ENCODE data around the gene AFP. TPM values are rescaled to one million over a fixed set of nuclear protein-coding genes. Genes with fewer than 3 reads are reported as not detected.

Gene AFP
- total and polyA plus RNA-seq, 2 of the 13 experiments (the other 11 are each of a cell fraction or from before 2014, with no cell fraction given), result 9,434 to 13,105 TPM

DNA sequence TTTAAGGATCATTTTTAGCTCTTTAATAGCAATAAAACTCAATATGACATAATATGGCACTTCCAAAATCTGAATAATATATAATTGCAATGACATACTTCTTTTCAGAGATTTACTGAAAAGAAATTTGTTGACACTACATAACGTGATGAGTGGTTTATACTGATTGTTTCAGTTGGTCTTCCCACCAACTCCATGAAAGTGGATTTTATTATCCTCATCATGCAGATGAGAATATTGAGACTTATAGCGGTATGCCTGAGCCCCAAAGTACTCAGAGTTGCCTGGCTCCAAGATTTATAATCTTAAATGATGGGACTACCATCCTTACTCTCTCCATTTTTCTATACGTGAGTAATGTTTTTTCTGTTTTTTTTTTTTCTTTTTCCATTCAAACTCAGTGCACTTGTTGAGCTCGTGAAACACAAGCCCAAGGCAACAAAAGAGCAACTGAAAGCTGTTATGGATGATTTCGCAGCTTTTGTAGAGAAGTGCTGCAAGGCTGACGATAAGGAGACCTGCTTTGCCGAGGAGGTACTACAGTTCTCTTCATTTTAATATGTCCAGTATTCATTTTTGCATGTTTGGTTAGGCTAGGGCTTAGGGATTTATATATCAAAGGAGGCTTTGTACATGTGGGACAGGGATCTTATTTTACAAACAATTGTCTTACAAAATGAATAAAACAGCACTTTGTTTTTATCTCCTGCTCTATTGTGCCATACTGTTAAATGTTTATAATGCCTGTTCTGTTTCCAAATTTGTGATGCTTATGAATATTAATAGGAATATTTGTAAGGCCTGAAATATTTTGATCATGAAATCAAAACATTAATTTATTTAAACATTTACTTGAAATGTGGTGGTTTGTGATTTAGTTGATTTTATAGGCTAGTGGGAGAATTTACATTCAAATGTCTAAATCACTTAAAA, 16.6 kb upstream of the AFP start (continued):
- TF ChIP-seq, protein P1, sequence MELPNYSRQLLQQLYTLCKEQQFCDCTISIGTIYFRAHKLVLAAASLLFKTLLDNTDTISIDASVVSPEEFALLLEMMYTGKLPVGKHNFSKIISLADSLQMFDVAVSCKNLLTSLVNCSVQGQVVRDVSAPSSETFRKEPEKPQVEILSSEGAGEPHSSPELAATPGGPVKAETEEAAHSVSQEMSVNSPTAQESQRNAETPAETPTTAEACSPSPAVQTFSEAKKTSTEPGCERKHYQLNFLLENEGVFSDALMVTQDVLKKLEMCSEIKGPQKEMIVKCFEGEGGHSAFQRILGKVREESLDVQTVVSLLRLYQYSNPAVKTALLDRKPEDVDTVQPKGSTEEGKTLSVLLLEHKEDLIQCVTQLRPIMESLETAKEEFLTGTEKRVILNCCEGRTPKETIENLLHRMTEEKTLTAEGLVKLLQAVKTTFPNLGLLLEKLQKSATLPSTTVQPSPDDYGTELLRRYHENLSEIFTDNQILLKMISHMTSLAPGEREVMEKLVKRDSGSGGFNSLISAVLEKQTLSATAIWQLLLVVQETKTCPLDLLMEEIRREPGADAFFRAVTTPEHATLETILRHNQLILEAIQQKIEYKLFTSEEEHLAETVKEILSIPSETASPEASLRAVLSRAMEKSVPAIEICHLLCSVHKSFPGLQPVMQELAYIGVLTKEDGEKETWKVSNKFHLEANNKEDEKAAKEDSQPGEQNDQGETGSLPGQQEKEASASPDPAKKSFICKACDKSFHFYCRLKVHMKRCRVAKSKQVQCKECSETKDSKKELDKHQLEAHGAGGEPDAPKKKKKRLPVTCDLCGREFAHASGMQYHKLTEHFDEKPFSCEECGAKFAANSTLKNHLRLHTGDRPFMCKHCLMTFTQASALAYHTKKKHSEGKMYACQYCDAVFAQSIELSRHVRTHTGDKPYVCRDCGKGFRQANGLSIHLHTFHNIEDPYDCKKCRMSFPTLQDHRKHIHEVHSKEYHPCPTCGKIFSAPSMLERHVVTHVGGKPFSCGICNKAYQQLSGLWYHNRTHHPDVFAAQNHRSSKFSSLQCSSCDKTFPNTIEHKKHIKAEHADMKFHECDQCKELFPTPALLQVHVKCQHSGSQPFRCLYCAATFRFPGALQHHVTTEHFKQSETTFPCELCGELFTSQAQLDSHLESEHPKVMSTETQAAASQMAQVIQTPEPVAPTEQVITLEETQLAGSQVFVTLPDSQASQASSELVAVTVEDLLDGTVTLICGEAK (IDR thresholded peaks at IDR 0.05), result no peak
- TF ChIP-seq, protein P1 (CRISPR knock-in tag; IDR thresholded peaks at IDR 0.05), result no peak
- TF ChIP-seq ZBTB42 (CRISPR knock-in tag; IDR thresholded peaks at IDR 0.05), result no peak
- no peak for TF ChIP-seq TGIF2 (CRISPR knock-in tag; IDR thresholded peaks at IDR 0.05)
- no peak for TF ChIP-seq SRF (IDR thresholded peaks at IDR 0.05; ENCODE audit: low read depth, low read length)
- TF ChIP-seq, protein P2, sequence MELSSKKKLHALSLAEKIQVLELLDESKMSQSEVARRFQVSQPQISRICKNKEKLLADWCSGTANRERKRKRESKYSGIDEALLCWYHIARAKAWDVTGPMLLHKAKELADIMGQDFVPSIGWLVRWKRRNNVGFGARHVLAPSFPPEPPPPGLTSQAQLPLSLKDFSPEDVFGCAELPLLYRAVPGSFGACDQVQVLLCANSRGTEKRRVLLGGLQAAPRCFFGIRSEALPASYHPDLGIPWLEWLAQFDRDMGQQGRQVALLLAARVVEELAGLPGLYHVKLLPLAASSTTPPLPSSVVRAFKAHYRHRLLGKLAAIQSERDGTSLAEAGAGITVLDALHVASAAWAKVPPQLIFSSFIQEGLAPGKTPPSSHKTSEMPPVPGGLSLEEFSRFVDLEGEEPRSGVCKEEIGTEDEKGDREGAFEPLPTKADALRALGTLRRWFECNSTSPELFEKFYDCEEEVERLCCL (CRISPR knock-in tag; IDR thresholded peaks at IDR 0.05; ENCODE audit: borderline replicate concordance), result no peak
- TF ChIP-seq, protein P3, sequence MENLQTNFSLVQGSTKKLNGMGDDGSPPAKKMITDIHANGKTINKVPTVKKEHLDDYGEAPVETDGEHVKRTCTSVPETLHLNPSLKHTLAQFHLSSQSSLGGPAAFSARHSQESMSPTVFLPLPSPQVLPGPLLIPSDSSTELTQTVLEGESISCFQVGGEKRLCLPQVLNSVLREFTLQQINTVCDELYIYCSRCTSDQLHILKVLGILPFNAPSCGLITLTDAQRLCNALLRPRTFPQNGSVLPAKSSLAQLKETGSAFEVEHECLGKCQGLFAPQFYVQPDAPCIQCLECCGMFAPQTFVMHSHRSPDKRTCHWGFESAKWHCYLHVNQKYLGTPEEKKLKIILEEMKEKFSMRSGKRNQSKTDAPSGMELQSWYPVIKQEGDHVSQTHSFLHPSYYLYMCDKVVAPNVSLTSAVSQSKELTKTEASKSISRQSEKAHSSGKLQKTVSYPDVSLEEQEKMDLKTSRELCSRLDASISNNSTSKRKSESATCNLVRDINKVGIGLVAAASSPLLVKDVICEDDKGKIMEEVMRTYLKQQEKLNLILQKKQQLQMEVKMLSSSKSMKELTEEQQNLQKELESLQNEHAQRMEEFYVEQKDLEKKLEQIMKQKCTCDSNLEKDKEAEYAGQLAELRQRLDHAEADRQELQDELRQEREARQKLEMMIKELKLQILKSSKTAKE (CRISPR knock-in tag; IDR thresholded peaks at IDR 0.05; ENCODE audit: borderline replicate concordance), result no peak
- no peak for TF ChIP-seq ZMYM2 (CRISPR knock-in tag; IDR thresholded peaks at IDR 0.05)
